B cell (primary cell): Measurements from ENCODE around the gene AIFM1. TPM values are rescaled to one million over a fixed set of nuclear protein-coding genes. Genes with fewer than 3 reads are reported as not detected.

Experiments used
- ATAC-seq: fragments of 200-7000 bp; cut with Tn5 transposase; one replicate; pipeline ENCODE4 v1.10.0; 2021; ENCODE audit warnings: low read depth, mild to moderate bottlenecking, moderate number of reproducible peaks, moderate library complexity
- CTCF ChIA-PET: fragments of 350-600 bp; sonication (Branson Sonifier 250); formaldehyde crosslinking; loops from one replicate; lab custom pipeline; 2021; ENCODE audit warnings: antibody characterized with exemption, inconsistent platforms; lab: Charles Lee
- POLR2A ChIA-PET: fragments of 350-600 bp; sonication (Branson Sonifier 250); formaldehyde crosslinking; loops from one replicate; lab custom pipeline; 2021; ENCODE audit warnings: antibody characterized with exemption; lab: Charles Lee
- DNase-seq: peaks from one replicate; pipeline ENCODE4 v3.0.0; 2013
- H2AFZ ChIP-seq: 2 replicates; pipeline ENCODE4 v1.6.1; 2012; ENCODE audit warnings: mild to moderate bottlenecking, low read depth, low read length; ENCODE audit not compliant: insufficient read depth, poor library complexity, severe bottlenecking
- H3K27ac ChIP-seq, 2 donors: 1 replicate in 1 of 2; 2 replicates in 1 of 2; pipeline ENCODE4 v1.5.1; 2012 to 2013; ENCODE audit warnings: low read length in 2 of 2, mild to moderate bottlenecking in 2 of 2, moderate library complexity in 1 of 2
- H3K27me3 ChIP-seq, 4 experiments: fragments of 200-600 bp in 1 of 4; sonication (generic) in 1 of 4; replicated peaks in 1 of 4; 1 replicate in 2 of 4; 2 replicates in 2 of 4; pipeline versions ENCODE4 v1.6.1 to v1.7.0; 2013 to 2016; ENCODE audit warnings: low read length in 3 of 4, mild to moderate bottlenecking in 2 of 4, mixed read lengths in 1 of 4, moderate library complexity in 1 of 4; ENCODE audit not compliant: insufficient read depth in 4 of 4, control insufficient read depth in 3 of 4; ENCODE audit errors: control extremely low read depth in 1 of 4
- H3K36me3 ChIP-seq, 2 experiments: replicated peaks in 1 of 2; 1 replicate in 1 of 2; 2 replicates in 1 of 2; pipeline versions ENCODE4 v1.6.1 to v1.7.1; 2013; ENCODE audit warnings: low read length in 1 of 2; ENCODE audit not compliant: insufficient read depth in 2 of 2, control insufficient read depth in 1 of 2; ENCODE audit errors: control extremely low read depth in 1 of 2, extremely low read depth in 1 of 2
- H3K4me1 ChIP-seq, 2 donors: fragments of 200-600 bp in 1 of 2; sonication (generic) in 1 of 2; 1 replicate in 1 of 2; 2 replicates in 1 of 2; pipeline versions ENCODE4 v1.5.1 to v1.6.1; 2013 to 2017; ENCODE audit warnings: low read length in 2 of 2; ENCODE audit not compliant: control insufficient read depth in 2 of 2, insufficient read depth in 2 of 2
- H3K4me2 ChIP-seq: replicated peaks from 2 replicates; pipeline ENCODE3; 2012; ENCODE audit warnings: mild to moderate bottlenecking, low read depth, low read length; ENCODE audit not compliant: poor library complexity, severe bottlenecking
- H3K4me3 ChIP-seq, 5 experiments: fragments of 200-600 bp in 1 of 5; sonication (generic) in 1 of 5; 1 replicate in 3 of 5; 2 replicates in 2 of 5; pipeline versions ENCODE4 v1.5.1 to v1.7.0; 2011 to 2016; ENCODE audit warnings: low read length in 4 of 5, mild to moderate bottlenecking in 4 of 5, low read depth in 2 of 5, control low read depth in 1 of 5, moderate library complexity in 1 of 5; ENCODE audit not compliant: insufficient read depth in 1 of 5; ENCODE audit errors: control extremely low read depth in 1 of 5, extremely low read depth in 1 of 5
- H3K79me2 ChIP-seq: fragments of 200-600 bp; sonication (generic); one replicate; pipeline ENCODE4 v1.6.0; 2016; ENCODE audit warnings: low read length; ENCODE audit not compliant: control insufficient read depth, insufficient read depth
- H3K9ac ChIP-seq: fragments of 200-600 bp; sonication (generic); 2 replicates; pipeline ENCODE4 v1.6.1; 2017; ENCODE audit warnings: mild to moderate bottlenecking, low read length, moderate library complexity
- H3K9me3 ChIP-seq, 3 donors: one replicate each; pipeline versions ENCODE4 v1.6.1 to v1.7.1; 2013; ENCODE audit warnings: low read length in 2 of 3; ENCODE audit not compliant: control insufficient read depth in 2 of 3, insufficient read depth in 1 of 3; ENCODE audit errors: control extremely low read depth in 1 of 3
- H4K20me1 ChIP-seq: 2 replicates; pipeline ENCODE4 v1.6.0; 2012; ENCODE audit warnings: mild to moderate bottlenecking, low read length; ENCODE audit not compliant: insufficient read depth, control insufficient read depth, poor library complexity, severe bottlenecking
- H3K27ac Mint-ChIP-seq: one replicate; pipeline ENCODE4 v1.8.0; 2021; ENCODE audit warnings: mixed read lengths
- H3K27me3 Mint-ChIP-seq: one replicate; pipeline ENCODE4 v1.8.0; 2021; ENCODE audit warnings: mixed read lengths
- H3K4me1 Mint-ChIP-seq: one replicate; pipeline ENCODE4 v1.8.0; 2021; ENCODE audit warnings: mixed read lengths
- H3K4me3 Mint-ChIP-seq: one replicate; pipeline ENCODE4 v1.8.0; 2021; ENCODE audit warnings: mixed read lengths
- H3K9me3 Mint-ChIP-seq: one replicate; pipeline ENCODE4 v1.8.0; 2022; ENCODE audit warnings: mixed read lengths; ENCODE audit not compliant: insufficient read depth
- EZH2 ChIP-seq: IDR thresholded peaks from 2 replicates; pipeline ENCODE4 v1.6.1; 2012; ENCODE audit warnings: borderline replicate concordance, low read depth, mild to moderate bottlenecking, moderate library complexity, low read length; ENCODE audit not compliant: insufficient read depth, poor library complexity, severe bottlenecking
- WGBS: methylation state at CpG from one replicate; pipeline ENCODE4 v1.1.5; 2013; ENCODE audit warnings: missing lambda C conversion rate; ENCODE audit not compliant: insufficient coverage; 5-methylcytosine and 5-hydroxymethylcytosine counted together
- intact Hi-C: fragments of 100-400 bp; cut with micrococcal nuclease; formaldehyde crosslinking; loops from one replicate; pipeline ENCODE4 v1.10.0; 2022
- polyA plus RNA-seq: library from polyadenylated mRNA; depleted of rRNA; stranded (reverse); fragments of >200 nt; gene quantifications from 2 replicates; pipeline ENCODE4 v1.2.3, GENCODE V29; 2012
- total RNA-seq, 2 donors: library from RNA; stranded (reverse); fragments of 120-200 nt in 1 of 2; gene quantifications; 1 replicate in 1 of 2; 2 replicates in 1 of 2; pipeline versions ENCODE4 v1.2.3 to v1.2.4, GENCODE V29; 2013 to 2022
- TF ChIP-seq, protein P1 (sequence below): fragments of 200-600 bp; IDR thresholded peaks from one replicate; pipeline ENCODE4 v1.8.0; 2022; ENCODE audit warnings: antibody characterized with exemption, mild to moderate bottlenecking

AIFM1 gene
- total and polyA plus RNA-seq, 2 donors (not counting 1 experiment from before 2014, with no cell fraction given): 11.4 to 15.9 TPM

DNA sequence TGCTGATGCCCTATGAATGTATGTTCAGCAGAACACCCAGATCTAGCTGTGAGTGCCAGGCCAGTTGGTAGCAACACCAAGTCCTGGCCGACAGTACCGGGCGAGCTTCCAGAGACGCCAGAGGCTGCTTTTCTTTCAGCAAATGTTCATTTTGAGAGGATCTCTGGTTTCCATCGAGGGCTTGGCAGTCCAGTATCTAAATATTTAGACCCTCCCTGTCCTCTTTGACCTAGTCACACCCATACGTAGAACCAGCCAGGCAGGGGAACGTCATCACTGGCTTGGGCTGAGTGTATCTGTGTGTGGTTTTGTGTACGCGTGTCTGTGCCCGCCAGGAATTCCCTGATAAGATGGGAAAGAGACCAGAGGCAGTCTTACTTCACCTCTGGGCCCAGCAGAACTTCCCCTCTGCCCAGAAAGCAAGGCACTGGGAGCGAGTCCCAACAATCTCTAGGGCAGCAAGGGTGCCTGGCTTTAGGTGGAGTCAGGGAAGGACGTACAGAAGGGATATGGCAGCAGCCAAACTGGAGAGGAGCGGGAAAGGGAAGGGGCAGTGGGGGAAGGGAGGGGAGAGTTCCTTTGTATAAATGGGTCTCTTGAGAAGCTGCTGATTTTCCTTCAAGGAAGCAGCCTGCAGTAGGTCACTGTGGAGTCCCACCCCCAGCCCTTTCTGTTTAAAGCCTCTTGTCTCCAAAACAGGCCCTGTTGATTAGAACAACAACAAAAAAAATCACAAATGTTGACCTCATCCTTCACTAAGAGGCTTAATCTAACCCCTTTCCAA, 40.4 kb downstream of the AIFM1 start:
- Histone ChIP-seq H3K36me3 (peaks cover 0 to 11% of the 10 kb centered on the region in 2 experiments), H3K9ac (no peak overlapping the region), H3K4me3 (no peak overlapping the region), H3K4me2 (no peak overlapping the region), H3K27ac (no peak overlapping the region), H4K20me1 (no peaks in the 10 kb centered on the region), H3K4me1 (peaks cover 5 to 11% of the 10 kb centered on the region in 2 donors), H3K79me2 (no peaks in the 10 kb centered on the region), H3K27me3 (no peaks in the 10 kb centered on the region), H3K9me3 (no peaks in the 10 kb centered on the region), H2AFZ (no peak overlapping the region)
- Mint-ChIP-seq H3K9me3 (no peaks in the 10 kb centered on the region), H3K27ac (no peak overlapping the region), H3K27me3 (no peaks in the 10 kb centered on the region), H3K4me1 (no peaks in the 10 kb centered on the region), H3K4me3 (no peak overlapping the region)
- POLR2A ChIA-PET: no interaction called here
- DNase-seq (no peak), ATAC-seq (no peak)
- intact Hi-C loops: no loop called here
- CTCF ChIA-PET: no interaction called here
- TF ChIP-seq, protein P1, sequence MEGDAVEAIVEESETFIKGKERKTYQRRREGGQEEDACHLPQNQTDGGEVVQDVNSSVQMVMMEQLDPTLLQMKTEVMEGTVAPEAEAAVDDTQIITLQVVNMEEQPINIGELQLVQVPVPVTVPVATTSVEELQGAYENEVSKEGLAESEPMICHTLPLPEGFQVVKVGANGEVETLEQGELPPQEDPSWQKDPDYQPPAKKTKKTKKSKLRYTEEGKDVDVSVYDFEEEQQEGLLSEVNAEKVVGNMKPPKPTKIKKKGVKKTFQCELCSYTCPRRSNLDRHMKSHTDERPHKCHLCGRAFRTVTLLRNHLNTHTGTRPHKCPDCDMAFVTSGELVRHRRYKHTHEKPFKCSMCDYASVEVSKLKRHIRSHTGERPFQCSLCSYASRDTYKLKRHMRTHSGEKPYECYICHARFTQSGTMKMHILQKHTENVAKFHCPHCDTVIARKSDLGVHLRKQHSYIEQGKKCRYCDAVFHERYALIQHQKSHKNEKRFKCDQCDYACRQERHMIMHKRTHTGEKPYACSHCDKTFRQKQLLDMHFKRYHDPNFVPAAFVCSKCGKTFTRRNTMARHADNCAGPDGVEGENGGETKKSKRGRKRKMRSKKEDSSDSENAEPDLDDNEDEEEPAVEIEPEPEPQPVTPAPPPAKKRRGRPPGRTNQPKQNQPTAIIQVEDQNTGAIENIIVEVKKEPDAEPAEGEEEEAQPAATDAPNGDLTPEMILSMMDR: no peak
- TF ChIP-seq EZH2: no peak
- 100% methylated on average over 3 of the region's 13 CpGs for WGBS

DNA sequence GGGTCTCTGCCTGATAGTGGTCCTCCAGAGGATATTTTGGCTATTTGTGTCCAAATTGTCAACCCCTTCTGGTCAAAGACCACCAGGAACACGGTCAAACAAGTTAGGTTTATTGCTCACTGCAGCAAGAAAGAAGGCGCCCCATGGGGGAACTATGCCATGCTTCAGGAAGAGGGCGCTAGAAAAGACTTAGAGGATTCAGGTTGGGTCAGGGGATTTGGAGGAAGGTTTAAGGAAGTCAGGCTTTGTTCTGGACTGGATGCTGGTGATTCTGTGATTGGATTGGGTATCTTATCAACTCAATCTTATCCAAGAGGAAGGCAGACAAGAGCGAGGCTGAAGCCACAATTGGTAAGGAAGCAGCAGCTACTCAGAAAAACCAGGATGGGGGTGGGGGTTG, 41.1 kb downstream of the AIFM1 start:
- TF ChIP-seq, protein P1: no peak
- no peak for TF ChIP-seq EZH2
- H3K9ac ChIP-seq: no peak overlapping the region
- no peaks in the 10 kb centered on the region for H3K9me3 ChIP-seq
- no peak overlapping the region for H3K27ac ChIP-seq
- H3K4me2 ChIP-seq: no peak overlapping the region
- H4K20me1 ChIP-seq: no peaks in the 10 kb centered on the region
- H3K27ac Mint-ChIP-seq: no peak overlapping the region
- intact Hi-C loops: no loop called here
- H3K9me3 Mint-ChIP-seq: no peaks in the 10 kb centered on the region
- POLR2A ChIA-PET: no interaction called here
- H3K4me3 Mint-ChIP-seq: no peak overlapping the region
- peaks cover 2% of the 10 kb centered on the region for H3K4me1 Mint-ChIP-seq
- ATAC-seq (no peak), DNase-seq (no peak)
- H2AFZ ChIP-seq: no peak overlapping the region
- no peaks in the 10 kb centered on the region for H3K79me2 ChIP-seq
- H3K27me3 Mint-ChIP-seq: no peaks in the 10 kb centered on the region
- H3K27me3 ChIP-seq: no peaks in the 10 kb centered on the region
- peaks cover 5 to 15% of the 10 kb centered on the region in 2 donors for H3K4me1 ChIP-seq
- H3K36me3 ChIP-seq: peaks cover 0 to 6% of the 10 kb centered on the region in 2 experiments
- CTCF ChIA-PET: no interaction called here
- no peak overlapping the region for H3K4me3 ChIP-seq
- WGBS: no CpG with 5 or more reads among the region's 4 CpGs
